Naive thymus-derived CD8-positive, alpha-beta T cell (primary cell): Measurements from ENCODE around the gene GYG2. TPM values are rescaled to one million over a fixed set of nuclear protein-coding genes. Genes with fewer than 3 reads are reported as not detected.
A peak's percentile ranks its signal among the peaks of the same experiment; 100 is the strongest.
"Not testable (repeated sequence)": the region's sequence is repeated elsewhere in the genome, so short reads cannot be mapped to it uniquely, and the experiment has no call there.

ENCODE experiments used
- ATAC-seq, 2 donors: fragments of 150-1000 bp; cut with Tn5 transposase in 1 of 2; sonication (Bioruptor Pico), chemical (Tn5 transposase) in 1 of 2; 1 replicate in 1 of 2; 2 replicates in 1 of 2; pipeline ENCODE4 v1.10.0; 2021; ENCODE audit warnings: mild to moderate bottlenecking in 2 of 2, moderate library complexity in 2 of 2
- POLR2A ChIA-PET: fragments of 350-600 bp; sonication (Branson Sonifier 250); formaldehyde crosslinking; loops from one replicate; lab custom pipeline; 2021; ENCODE audit warnings: antibody characterized with exemption; lab: Charles Lee
- DNase-seq, 10 donors: peaks; one replicate each; pipeline versions ENCODE4 v3.0.0 to v3.0.0-alpha.2; 2020 to 2022
- H3K27ac Mint-ChIP-seq, 10 donors: one replicate each; pipeline ENCODE4 v1.8.0; 2020 to 2022; ENCODE audit warnings: mild to moderate bottlenecking in 10 of 10, mixed read lengths in 10 of 10, moderate library complexity in 4 of 10, inconsistent platforms in 1 of 10
- H3K27me3 Mint-ChIP-seq, 5 donors: one replicate each; pipeline ENCODE4 v1.8.0; 2021 to 2022; ENCODE audit warnings: mixed read lengths in 5 of 5
- H3K36me3 Mint-ChIP-seq, 3 donors: one replicate each; pipeline ENCODE4 v1.8.0; 2020 to 2022; ENCODE audit warnings: mixed read lengths in 3 of 3, mild to moderate bottlenecking in 2 of 3, inconsistent platforms in 1 of 3
- H3K4me1 Mint-ChIP-seq, 4 donors: one replicate each; pipeline ENCODE4 v1.8.0; 2021 to 2022; ENCODE audit warnings: mixed read lengths in 4 of 4
- H3K4me3 Mint-ChIP-seq, 10 donors: one replicate each; pipeline ENCODE4 v1.8.0; 2020 to 2022; ENCODE audit warnings: mild to moderate bottlenecking in 10 of 10, mixed read lengths in 10 of 10, moderate library complexity in 6 of 10, inconsistent platforms in 1 of 10
- H3K9me3 Mint-ChIP-seq, 9 donors: one replicate each; pipeline ENCODE4 v1.8.0; 2020 to 2022; ENCODE audit warnings: mixed read lengths in 9 of 9, mild to moderate bottlenecking in 3 of 9, inconsistent platforms in 1 of 9, moderate library complexity in 1 of 9
- polyA plus RNA-seq, 3 donors: library from polyadenylated mRNA; unstranded; fragments of 300-500 nt; fragmentation: Illumina TruSeq; gene quantifications; one replicate each; pipeline ENCODE4 v1.2.3, GENCODE V29; 2021
- total RNA-seq, 8 experiments: library from RNA in 2 of 8; stranded (reverse) in 2 of 8; gene quantifications; one replicate each; pipeline ENCODE4 v1.2.3 and lab custom pipeline; 2021 to 2026

GYG2 gene
- total and polyA plus RNA-seq, 5 experiments from 2014 or later, result not detected

DNA sequence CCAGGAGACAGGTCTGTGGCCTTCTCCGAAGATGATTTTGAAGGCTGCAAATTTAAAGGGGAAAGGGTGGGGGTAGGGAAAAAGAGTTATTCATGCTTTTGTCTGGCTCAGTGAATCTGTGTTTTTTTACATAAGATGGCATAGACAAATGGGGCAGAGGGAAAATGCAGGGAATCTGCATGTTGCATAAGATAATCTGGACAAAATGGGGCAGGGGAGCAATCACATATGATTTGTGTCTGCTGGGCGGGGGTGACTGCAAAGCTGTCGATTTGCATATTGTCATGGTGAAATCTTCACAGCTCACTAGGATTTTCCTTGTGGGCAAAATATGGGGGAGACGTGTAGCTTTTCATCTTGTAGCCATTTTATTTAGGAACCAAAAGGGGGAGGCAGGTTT lies 29.4 kb upstream of the GYG2 start:
- no peaks in the 10 kb centered on the region for H3K27me3 Mint-ChIP-seq
- ATAC-seq (no peak), DNase-seq (no peak)
- H3K36me3 Mint-ChIP-seq, result no peaks in the 10 kb centered on the region
- H3K4me1 Mint-ChIP-seq, result peaks cover 0 to 4% (median 0%) of the 10 kb centered on the region in 4 donors
- no peak overlapping the region for H3K4me3 Mint-ChIP-seq
- H3K9me3 Mint-ChIP-seq, result no peaks in the 10 kb centered on the region
- H3K27ac Mint-ChIP-seq, result no peak overlapping the region
- POLR2A ChIA-PET, result no interaction called here

DNA sequence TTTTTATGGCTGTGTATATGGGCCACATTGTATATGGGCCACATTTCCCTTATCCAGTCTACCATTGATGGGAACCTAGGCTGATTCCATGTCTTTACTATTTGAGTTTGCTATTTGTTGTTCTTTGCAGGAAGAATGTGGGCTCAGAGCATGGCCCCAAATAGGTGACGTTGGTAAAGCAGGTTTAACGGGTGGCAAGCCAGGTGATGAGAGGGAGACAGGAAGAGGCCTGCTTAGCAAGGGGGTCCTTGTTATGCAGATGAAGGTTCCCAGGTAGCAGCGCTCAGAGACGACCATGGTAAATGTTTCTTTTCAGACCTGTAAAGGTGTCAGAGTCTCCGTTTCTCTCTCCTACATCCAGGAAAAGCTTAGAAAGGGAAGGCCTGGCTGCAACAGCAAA lies 28.8 kb upstream of the GYG2 start:
- DNase-seq, H3K9me3 Mint-ChIP-seq, H3K4me3 Mint-ChIP-seq, ATAC-seq, H3K36me3 Mint-ChIP-seq, H3K27me3 Mint-ChIP-seq, POLR2A ChIA-PET, H3K4me1 Mint-ChIP-seq: not testable (repeated sequence)
- H3K27ac Mint-ChIP-seq, result peak overlapping the region in 1 of 10 donors; percentile 3

DNA sequence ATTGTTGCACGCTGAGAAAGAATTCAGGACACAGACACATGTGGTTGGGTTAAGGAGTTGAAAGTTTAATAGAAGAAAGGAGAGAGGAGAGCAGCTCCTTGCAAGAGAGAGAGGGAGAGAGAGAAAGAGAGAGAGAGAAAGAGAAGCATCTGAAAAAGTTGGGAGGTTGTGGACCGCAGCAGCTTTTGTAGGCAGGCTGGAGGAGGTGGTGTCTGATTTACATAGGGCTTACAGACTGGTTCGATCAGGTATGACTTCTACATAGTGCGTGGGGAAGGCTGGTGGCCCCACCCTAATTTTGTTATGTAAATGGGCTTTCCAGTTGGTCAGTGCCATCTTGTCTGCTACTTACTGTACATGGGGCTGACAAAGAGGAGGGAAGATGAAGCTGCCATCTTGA lies 27.5 kb upstream of the GYG2 start:
- Mint-ChIP-seq H3K9me3 (no peaks in the 10 kb centered on the region), H3K4me1 (peaks cover 0 to 4% (median 0%) of the 10 kb centered on the region in 4 donors), H3K4me3 (no peak overlapping the region), H3K27ac (no peak overlapping the region), H3K36me3 (no peaks in the 10 kb centered on the region), H3K27me3 (no peaks in the 10 kb centered on the region)
- no peak for DNase-seq
- POLR2A ChIA-PET, result no interaction called here
- no peak for ATAC-seq

DNA sequence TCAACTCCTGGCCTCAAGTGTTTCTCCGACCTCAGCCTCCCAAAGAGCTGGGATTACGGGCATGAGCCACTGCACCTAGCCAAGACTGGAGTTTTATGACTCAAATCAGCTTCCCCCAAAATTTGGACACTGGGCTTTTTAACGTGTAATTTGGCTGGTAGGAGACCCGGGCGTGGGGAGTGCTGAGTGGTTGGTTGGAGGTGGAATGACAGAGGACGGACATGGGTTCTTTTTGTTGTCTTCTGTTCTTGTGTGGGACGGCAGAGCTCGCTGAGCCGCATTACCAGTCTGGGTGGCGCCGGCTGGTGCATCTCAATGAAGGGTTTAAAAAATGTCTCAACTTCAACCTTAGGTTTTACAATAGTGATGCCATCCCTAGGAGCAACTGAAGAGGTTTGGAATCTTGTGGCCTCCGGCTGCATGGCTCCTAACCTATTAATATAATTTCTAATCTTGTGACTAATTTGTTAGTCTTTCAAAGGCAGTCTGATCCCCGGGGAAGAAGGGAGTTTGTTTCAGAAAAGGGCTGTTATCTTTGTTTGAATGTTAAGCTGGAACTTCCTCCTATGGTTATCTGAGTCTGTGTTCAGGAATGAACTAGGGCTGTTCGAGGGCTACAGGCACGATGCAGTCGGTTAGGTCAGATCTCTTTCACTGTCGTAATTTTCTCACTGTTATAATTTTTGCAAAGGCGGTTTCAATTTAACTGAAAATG lies 26.2 kb upstream of the GYG2 start:
- H3K27ac Mint-ChIP-seq, ATAC-seq, POLR2A ChIA-PET, H3K36me3 Mint-ChIP-seq, H3K9me3 Mint-ChIP-seq, H3K4me1 Mint-ChIP-seq, H3K27me3 Mint-ChIP-seq, DNase-seq, H3K4me3 Mint-ChIP-seq: not testable (repeated sequence)

DNA sequence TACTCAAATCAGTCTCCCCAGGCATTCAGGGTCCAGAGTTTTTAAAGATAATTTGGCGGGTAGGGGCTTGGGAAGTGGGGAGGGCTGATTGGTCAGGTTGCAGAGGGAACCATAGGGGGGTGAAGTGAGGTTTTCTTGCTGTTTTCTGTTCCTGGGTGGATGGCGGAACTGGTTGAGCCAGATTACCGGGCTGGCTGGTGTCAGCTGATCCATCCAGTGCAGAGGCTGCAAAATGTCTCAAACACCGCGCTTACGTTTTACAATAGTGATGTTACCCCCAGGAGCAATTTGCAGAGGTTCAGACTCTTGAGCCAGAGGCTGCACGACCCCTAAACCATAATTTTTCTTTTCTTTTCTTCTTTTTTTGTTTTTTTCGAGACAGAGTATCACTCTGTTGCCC lies 25.2 kb upstream of the GYG2 start:
- H3K4me3 Mint-ChIP-seq, ATAC-seq, H3K9me3 Mint-ChIP-seq, H3K27me3 Mint-ChIP-seq, H3K4me1 Mint-ChIP-seq, H3K27ac Mint-ChIP-seq, DNase-seq, POLR2A ChIA-PET, H3K36me3 Mint-ChIP-seq: not testable (repeated sequence)

DNA sequence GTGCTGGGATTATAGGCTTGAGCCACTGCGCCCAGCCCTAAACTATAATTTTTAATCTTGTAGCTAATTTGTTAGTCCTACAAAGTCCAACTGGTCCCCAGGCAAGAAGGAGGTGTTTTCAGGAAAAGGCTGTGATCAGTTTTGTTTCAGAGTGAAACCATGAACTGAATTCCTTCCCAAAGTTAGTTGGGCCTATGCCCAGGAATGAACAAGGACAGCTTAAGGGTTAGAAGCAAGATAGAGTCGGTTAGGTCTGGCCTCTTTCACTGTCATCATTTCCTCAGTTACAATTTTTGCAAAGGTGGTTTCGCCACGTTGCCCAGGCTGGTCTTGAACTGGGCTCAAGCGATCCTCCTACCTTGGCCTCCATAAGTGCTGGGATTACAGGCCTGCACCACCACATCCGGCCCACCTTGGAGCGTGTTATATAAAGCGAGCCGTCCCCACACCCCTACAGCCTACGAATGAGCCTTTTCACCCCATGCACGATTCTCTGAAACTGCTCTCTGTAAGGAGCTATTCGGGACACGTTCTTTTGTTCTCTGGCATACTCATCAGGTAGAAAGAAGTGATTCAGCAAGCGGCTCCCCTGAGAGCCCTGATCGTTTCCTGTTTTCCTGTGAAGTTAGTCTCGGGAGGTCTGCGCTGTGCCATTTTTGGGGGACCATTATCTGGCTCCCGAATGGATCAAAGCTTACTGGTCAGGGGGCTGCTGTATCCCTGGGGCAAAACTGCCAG lies 24.5 kb upstream of the GYG2 start:
- H3K27ac Mint-ChIP-seq, POLR2A ChIA-PET, ATAC-seq, H3K36me3 Mint-ChIP-seq, H3K4me1 Mint-ChIP-seq, H3K27me3 Mint-ChIP-seq, H3K4me3 Mint-ChIP-seq, DNase-seq, H3K9me3 Mint-ChIP-seq: not testable (repeated sequence)

DNA sequence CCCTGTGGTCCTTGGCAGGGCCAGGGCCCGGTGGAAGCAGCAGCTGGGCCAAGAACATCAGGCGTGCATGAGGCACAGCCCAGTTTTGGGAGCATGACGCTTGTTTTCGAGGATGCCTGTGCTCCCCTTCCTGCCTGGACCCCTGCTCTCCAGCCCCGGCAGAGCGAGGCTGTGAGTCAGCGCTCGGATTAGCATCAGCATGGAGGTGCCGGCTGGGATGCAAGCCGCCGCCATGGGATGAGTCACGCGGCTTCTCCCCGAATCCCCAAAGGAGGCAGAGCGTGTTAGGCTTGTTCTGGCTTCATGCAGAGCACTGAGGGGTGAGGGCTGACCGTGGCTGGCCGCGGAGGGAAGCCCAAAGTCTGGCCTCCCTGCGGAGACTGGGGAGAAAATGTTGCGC lies 23.9 kb upstream of the GYG2 start:
- H3K27ac Mint-ChIP-seq, POLR2A ChIA-PET, H3K27me3 Mint-ChIP-seq, H3K4me3 Mint-ChIP-seq, ATAC-seq, H3K4me1 Mint-ChIP-seq, H3K9me3 Mint-ChIP-seq, DNase-seq, H3K36me3 Mint-ChIP-seq: not testable (repeated sequence)

DNA sequence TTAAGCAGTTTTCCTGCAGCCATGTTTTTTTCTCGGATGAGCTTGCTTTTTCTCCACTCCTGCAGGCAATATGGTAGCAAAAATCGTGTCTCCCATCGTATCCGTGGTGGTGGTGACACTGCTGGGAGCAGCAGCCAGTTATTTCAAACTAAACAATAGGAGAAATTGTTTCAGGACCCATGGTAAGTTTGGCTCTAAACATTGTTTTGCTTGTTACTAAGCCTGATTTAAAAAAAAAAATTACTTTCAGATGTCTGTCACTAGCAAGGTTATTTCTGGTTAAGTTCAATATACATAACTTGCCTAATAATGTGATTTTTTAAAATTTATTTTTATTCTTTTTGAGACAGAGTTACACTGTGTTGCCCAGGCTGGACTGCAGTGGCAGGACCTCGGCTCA lies 17.5 kb upstream of the GYG2 start:
- DNase-seq (no peak), ATAC-seq (no peak)
- H3K4me3 Mint-ChIP-seq, result no peak overlapping the region
- no peaks in the 10 kb centered on the region for H3K36me3 Mint-ChIP-seq
- no peaks in the 10 kb centered on the region for H3K9me3 Mint-ChIP-seq
- peaks cover 0 to 3% (median 1%) of the 10 kb centered on the region in 4 donors for H3K4me1 Mint-ChIP-seq
- POLR2A ChIA-PET, result no interaction called here
- no peak overlapping the region for H3K27ac Mint-ChIP-seq
- peaks cover 0 to 9% (median 2%) of the 10 kb centered on the region in 5 donors for H3K27me3 Mint-ChIP-seq

DNA sequence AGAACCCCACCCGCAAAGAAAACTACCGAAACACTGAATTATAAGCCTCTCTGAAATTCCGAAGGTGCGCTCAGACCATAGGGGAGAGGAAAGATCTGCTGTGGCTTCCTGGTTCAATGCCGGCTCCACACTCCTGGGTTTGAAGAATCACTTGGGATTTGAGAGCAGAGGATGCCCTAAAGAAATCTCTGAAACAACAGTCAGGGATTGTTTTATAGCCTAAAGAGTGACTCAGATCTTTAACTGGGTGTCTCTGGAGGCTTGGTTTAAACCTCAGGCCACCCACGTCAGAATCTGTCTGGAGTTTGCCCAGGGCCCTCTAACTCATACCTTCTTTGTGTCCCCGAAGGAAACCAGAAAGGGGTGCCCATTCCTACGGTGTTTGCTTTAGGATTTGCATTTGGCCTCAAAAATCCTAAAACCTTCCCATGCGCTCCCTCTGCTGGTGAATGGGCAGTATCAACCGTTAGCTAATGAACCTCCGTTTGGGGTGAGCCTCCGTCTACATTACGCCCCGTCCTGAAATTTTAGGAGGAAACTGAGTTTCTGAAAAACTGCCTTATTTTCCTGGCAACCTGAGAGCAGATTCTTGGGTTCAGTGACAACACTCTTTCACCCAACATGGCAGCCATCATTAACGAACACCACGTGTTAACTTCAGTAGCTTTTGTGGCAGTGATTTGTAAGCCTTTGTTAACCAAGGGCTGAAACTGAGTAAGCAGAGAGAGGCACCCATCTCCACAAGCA lies 16.4 kb upstream of the GYG2 start:
- not testable (repeated sequence) for H3K36me3 Mint-ChIP-seq, H3K4me1 Mint-ChIP-seq

DNA sequence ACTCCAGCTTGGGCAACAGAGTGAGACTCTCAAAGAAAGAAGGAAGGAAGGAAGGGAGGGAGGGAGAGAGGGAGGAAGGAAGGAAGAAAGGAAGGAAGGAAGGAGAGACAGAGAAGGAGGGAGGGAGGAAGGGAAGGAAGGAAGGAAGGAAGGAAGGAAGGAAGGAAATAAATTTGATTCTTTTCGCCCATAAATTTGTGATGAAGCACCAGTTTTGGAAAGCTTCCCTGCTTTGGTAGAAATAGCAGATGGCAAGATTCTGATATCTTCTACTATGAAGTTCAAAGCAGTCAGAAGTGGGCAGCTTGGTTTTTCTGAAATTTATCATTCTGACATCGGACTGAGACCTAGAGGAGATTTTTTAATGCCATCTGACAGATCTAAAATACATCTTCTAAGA lies 11.7 kb upstream of the GYG2 start:
- H3K27me3 Mint-ChIP-seq, result peaks cover 0 to 9% (median 2%) of the 10 kb centered on the region in 5 donors
- H3K9me3 Mint-ChIP-seq, result no peaks in the 10 kb centered on the region
- POLR2A ChIA-PET, result no interaction called here
- ATAC-seq, result no peak
- peaks cover 2 to 7% (median 4%) of the 10 kb centered on the region in 4 donors for H3K4me1 Mint-ChIP-seq
- H3K36me3 Mint-ChIP-seq, result no peaks in the 10 kb centered on the region
- no peak overlapping the region for H3K27ac Mint-ChIP-seq
- no peak overlapping the region for H3K4me3 Mint-ChIP-seq
- DNase-seq, result no peak

More for the DNA sequence above, 16.4 kb upstream of the GYG2 start:
- POLR2A ChIA-PET, H3K27me3 Mint-ChIP-seq, H3K9me3 Mint-ChIP-seq: not testable (repeated sequence)
- peak in 9 of 10 donors; percentile 8 to 66 (median 20) for DNase-seq
- ATAC-seq, result peak in 1 of 2 donors; percentile 44
- Mint-ChIP-seq H3K27ac (peak overlapping the region in 4 of 10 donors; percentile 31 to 81 (median 79)), H3K4me3 (peak overlapping the region in 9 of 10 donors; percentile 25 to 77 (median 70))

DNA sequence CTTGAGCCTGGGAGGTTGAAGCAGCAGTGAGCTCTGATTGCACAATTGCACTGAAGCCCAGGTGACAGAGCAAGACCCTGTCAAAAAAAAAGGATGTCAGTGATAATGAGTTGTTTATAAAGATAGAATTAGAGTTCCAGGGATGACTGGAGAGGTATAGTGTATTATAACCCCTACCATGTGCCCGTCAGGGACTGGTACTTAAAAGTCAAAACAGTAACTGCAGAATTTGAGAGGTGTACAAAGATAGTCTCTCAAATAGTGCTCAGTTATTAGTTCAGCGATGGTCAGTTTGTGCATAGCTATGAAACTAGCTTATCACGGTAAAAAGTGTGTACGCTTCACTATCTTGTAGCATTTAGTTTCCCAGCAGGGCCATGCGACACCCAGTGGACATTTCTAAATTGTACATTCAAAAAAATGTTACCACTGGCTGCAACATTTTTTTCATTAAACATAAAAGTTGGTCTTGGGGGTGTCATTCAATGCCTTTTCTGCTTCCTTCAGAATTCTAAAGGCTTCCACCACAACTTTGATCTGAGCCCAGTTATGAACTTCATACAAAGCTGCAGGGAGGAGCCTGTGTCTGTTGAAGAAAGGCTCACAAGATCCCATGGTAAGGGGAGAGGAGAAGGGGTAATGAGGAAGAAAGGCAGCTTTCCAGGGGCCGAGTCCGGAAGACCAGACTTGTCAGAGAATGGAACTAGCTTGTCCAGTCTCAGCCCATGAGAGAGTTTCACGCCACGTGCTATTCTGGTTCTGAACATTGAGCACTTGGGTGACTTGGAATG lies 9.2 kb upstream of the GYG2 start:
- Mint-ChIP-seq H3K4me3 (no peak overlapping the region), H3K9me3 (no peaks in the 10 kb centered on the region), H3K36me3 (peaks cover 0 to 4% (median 0%) of the 10 kb centered on the region in 3 donors), H3K27me3 (peaks cover 0 to 4% (median 1%) of the 10 kb centered on the region in 5 donors), H3K27ac (no peak overlapping the region), H3K4me1 (peaks cover 0 to 7% (median 2%) of the 10 kb centered on the region in 4 donors)
- ATAC-seq (no peak), DNase-seq (no peak)
- POLR2A ChIA-PET, result no interaction called here

DNA sequence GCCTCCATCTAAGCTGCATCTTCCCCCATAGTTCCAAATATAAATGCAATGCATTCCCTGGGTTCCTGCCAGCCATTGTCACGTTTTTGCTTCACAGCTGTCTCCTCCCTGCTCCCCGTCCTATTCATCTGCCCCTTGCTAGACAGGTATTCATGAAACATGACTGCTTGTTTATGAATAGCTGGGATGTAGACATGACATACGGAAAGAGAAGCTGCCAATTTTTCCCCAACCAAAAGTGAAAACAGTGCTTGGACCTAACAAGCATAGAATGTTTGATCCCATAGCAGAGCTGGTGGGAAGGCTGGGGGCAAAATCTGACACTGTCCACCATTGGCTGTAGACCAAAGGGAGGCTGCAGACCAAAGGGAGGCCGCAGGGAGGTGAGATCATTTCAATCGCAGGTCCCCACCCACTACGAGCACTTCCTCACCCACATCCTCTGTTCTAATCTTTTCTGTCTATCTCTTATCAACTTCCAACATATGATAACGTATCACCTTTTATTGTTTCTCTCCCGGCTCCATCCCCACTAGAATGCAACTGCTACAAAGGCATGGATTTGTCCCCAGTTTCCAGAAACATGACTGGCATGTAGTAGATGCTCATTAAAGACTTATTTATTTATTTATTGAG lies 8.5 kb upstream of the GYG2 start:
- H3K4me3 Mint-ChIP-seq, result no peak overlapping the region
- no peaks in the 10 kb centered on the region for H3K9me3 Mint-ChIP-seq
- H3K4me1 Mint-ChIP-seq, result peaks cover 0 to 7% (median 2%) of the 10 kb centered on the region in 4 donors
- ATAC-seq, result no peak
- H3K27me3 Mint-ChIP-seq, result peaks cover 0 to 2% (median 0%) of the 10 kb centered on the region in 5 donors
- DNase-seq, result no peak
- H3K27ac Mint-ChIP-seq, result peak overlapping the region in 1 of 10 donors; percentile 48
- POLR2A ChIA-PET, result no interaction called here
- H3K36me3 Mint-ChIP-seq, result peaks cover 0 to 4% (median 0%) of the 10 kb centered on the region in 3 donors
